HCT116 (cell line): ENCODE measurements around the gene PSMA6. TPM values are rescaled to one million over a fixed set of nuclear protein-coding genes. Genes with fewer than 3 reads are reported as not detected.

Experiments
- total RNA-seq: library from RNA; stranded (reverse); gene quantifications from one replicate; pipeline ENCODE4 v1.2.1, GENCODE V29; 2021; ENCODE audit not compliant: unreplicated experiment

Gene PSMA6
- total RNA-seq, 1 experiment from 2014 or later = 194 TPM

Other genes with a start within 250 kb of the PSMA6 start
- 46.2 TPM for gene FAM177A1, start 246.1 kb upstream of the PSMA6 start, total RNA-seq
- 14.1 TPM for gene PPP2R3C, start 170.4 kb upstream of the PSMA6 start, total RNA-seq
- 28.0 TPM for gene PRORP, start 169.8 kb upstream of the PSMA6 start, total RNA-seq
- gene NFKBIA, start 112.4 kb downstream of the PSMA6 start, total RNA-seq = 42.6 TPM
- not detected for gene INSM2, start 241.8 kb downstream of the PSMA6 start, total RNA-seq